Dermis lymphatic vessel endothelial cell (primary cell): ENCODE results near the gene MCCD1. TPM values are rescaled to one million over a fixed set of nuclear protein-coding genes. Genes with fewer than 3 reads are reported as not detected.

Experiments used
- total RNA-seq: library from RNA; depleted of rRNA; stranded (reverse); fragments of >200 nt; gene quantifications from 2 replicates; pipeline ENCODE4 v1.2.1, GENCODE V29; 2014

The MCCD1 gene, protein sequence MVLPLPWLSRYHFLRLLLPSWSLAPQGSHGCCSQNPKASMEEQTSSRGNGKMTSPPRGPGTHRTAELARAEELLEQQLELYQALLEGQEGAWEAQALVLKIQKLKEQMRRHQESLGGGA
- total RNA-seq: not detected in 2 replicates

DNA sequence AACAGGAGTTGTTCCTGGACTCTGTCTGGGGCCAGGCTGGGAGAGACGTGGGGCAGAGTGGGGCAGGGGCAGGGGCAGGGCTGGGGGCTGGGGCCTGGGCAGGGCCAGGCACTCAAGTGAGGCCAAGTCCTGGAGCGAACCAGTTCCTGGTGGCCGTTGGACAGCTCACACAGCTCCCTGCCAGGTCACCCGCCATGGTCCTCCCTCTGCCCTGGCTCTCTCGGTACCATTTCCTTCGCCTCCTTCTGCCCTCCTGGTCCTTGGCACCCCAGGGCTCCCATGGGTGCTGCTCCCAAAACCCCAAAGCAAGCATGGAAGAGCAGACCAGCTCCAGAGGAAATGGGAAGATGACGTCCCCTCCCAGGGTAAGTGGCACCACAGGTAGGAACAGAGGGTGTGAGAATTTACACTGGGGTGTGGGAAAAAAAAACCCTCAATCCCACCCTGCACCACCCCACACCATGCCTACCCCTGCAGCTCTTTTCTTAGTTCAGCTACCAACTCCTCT, at the start of gene MCCD1:
TSS of gene MCCD1 (plus strand) at position 142 of the 508 bp plus-strand sequence. CDS start at position 195, 53 bp downstream.

DNA sequence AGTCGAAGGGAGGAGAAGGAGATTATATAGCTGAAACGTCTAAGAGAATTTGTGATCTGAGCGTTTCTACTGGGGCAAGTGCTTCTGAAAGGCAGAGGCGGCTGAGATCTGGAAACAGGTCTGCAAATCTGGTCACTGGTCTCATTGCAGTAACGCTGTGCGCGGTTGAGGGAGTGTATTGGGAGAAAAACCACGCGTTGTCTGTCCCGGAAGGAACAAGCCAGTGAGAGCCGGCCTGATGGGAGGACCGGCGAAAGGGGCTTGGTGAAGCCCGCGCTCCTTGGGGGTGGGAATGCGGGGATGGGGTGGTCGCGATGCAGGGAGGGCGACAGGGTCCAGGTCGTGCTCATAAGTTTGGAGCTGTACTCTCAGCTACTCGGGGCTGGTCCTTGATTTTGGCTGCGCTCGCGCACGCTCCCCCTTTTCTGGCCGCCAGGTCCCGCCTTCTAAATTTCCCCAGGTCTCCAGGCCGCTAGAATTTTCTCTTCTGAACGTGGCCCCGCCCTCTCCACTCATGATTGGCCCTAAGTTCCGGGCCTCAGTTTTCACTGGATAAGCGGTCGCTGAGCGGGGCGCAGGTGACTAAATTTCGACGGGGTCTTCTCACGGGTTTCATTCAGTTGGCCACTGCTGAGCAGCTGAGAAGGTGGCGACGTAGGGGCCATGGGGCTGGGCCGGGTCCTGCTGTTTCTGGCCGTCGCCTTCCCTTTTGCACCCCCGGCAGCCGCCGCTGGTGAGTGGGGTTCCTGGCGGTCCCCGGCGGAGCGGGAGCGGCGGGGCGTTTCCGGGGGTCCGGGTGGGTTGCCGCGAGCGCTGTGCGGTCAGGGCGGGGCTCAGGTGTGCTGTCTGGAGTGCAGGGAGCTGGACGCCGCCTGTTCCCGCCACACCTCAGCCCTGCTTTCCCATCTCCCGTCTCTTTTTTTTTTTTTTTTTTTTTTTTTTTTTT, 31.0 kb upstream of the MCCD1 start, which contains the start of gene MICB:
TSS of gene MICB (plus strand) at position 615 of the 946 bp plus-strand sequence. CDS start at position 664, 49 bp downstream.

DNA sequence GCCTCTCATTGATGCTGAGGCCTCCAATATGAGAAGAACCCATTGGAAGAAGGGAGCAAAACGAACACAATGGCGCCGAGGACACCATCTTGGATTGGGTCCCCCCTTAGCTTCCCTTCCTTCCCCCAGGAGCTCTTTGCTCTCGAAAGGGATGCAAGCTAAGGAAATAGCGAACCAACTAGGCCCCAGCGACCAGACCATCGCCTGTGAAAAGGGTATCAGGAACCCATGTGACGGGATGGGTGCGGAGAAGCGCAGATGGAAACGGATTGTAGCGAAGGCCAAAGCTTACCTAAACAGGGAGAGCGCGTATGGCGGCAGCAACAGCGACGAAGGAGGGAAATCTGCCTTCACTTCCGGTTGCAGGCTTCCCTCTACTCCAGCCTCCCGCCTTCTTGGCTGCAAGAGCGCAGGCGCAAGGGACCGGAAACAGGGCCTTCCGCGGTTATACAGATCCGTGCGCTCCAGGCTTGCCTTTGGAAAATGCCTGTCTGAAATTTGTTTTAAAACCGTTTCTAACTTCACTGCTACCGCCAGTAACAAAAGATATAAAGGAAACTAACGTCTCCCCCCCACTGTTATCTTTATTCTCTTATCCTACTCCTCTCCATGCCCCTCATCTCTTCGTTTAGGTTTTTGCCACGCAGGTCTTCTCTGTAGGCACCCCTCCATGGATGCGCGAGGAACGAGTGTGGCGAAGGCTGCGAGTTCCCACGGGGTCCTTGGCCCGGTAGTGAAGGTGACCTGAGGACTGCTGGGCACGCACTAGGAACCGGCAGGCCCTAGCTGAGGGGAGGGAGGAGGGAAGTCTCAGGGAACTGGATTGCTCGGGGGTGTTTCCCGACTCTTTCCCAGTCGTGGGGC, 13.1 kb downstream of the MCCD1 start, which contains the start of gene DDX39B:
TSS of gene DDX39B (minus strand) at position 346 of the 864 bp plus-strand sequence. CDS start 1,471 bp downstream, outside the sequence.

DNA sequence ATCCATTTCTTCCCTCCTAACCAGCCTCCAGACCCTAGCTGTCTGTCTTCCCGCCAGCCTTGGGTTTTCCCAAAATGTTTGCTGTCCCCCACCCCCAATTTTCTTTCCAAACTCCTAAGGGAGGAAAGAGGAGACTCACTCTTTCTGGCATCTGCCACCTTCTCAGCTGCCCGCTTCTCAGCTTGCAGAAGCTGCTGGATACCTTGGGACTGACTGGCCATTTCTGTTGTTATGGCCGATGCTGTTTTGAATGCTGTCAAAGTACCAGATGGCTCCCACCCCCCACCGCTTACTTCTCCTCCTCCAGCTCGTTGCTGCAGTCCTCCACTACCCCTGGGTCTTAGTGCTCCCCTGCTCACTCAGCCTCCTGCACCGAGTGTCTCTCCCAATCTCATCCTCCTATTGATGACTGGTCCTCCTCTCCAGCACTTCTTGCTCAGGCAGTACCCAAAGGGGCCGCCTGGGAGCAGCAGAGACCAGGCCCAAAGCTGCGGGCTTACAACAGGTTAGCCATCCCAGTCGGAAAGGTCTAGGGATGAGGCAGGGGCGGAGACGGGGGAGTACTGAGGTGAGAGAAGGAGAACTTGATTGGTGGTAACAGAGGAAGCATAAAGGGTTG, 17.7 kb downstream of the MCCD1 start, which contains the start of gene ATP6V1G2:
TSS of gene ATP6V1G2 (minus strand) at position 270 of the 619 bp plus-strand sequence. CDS start at position 221, 49 bp downstream.

DNA sequence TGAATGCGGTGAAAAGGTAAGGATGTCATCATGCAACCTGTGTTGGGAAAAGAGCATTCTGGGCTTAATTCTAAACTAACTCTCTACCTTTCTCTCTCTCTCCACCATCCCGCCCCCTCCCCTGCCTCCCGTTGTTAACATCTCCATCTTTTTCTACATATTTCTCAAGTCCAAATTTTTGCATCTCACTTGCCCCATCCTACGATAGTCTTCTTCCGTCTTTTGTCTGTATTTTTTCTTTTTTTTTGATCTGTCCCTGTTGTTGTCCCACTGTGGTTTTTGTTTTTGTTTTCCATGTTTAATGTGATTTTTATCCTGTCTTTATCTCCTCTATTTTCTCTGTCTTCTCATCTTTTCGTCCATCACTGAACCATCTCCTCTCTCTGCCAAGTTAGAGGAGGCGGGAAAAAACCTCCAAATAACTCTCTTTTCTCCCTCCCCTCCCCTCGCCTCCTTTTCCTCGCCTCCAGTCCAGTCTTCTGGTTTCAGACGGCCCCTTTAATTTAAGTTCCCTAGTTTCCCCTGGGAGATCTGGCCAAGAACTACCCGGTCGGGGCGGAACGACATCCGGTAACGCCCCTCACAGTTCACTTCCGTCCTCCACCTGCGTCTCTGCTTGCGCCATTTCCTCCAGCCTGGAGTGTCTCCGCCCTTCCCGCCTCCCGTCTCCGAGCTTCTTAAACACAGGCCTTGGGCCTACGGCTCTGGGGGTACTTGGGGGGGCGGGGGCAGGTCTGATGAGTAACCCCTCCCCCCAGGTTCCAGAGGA, 18.4 kb downstream of the MCCD1 start, which contains the start of gene NFKBIL1:
TSS of gene NFKBIL1 (plus strand) at position 651 of the 769 bp plus-strand sequence. CDS start at position 738, 87 bp downstream.

DNA sequence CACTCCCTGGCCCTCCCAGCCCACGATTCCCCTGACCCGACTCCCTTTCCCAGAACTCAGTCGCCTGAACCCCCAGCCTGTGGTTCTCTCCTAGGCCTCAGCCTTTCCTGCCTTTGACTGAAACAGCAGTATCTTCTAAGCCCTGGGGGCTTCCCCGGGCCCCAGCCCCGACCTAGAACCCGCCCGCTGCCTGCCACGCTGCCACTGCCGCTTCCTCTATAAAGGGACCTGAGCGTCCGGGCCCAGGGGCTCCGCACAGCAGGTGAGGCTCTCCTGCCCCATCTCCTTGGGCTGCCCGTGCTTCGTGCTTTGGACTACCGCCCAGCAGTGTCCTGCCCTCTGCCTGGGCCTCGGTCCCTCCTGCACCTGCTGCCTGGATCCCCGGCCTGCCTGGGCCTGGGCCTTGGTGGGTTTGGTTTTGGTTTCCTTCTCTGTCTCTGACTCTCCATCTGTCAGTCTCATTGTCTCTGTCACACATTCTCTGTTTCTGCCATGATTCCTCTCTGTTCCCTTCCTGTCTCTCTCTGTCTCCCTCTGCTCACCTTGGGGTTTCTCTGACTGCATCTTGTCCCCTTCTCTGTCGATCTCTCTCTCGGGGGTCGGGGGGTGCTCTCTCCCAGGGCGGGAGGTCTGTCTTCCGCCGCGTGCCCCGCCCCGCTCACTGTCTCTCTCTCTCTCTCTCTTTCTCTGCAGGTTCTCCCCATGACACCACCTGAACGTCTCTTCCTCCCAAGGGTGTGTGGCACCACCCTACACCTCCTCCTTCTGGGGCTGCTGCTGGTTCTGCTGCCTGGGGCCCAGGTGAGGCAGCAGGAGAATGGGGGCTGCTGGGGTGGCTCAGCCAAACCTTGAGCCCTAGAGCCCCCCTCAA, 43.5 kb downstream of the MCCD1 start, which contains the start of gene LTA:
TSS of gene LTA (plus strand) at position 249 of the 871 bp plus-strand sequence. CDS start at position 703, 454 bp downstream.

DNA sequence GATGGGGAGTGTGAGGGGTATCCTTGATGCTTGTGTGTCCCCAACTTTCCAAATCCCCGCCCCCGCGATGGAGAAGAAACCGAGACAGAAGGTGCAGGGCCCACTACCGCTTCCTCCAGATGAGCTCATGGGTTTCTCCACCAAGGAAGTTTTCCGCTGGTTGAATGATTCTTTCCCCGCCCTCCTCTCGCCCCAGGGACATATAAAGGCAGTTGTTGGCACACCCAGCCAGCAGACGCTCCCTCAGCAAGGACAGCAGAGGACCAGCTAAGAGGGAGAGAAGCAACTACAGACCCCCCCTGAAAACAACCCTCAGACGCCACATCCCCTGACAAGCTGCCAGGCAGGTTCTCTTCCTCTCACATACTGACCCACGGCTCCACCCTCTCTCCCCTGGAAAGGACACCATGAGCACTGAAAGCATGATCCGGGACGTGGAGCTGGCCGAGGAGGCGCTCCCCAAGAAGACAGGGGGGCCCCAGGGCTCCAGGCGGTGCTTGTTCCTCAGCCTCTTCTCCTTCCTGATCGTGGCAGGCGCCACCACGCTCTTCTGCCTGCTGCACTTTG, 46.7 kb downstream of the MCCD1 start, which contains the start of gene TNF:
TSS of gene TNF (plus strand) at position 231 of the 567 bp plus-strand sequence. CDS start at position 408, 177 bp downstream.

Other genes starting within 250 kb of the MCCD1 start
- 326 and 346 TPM in 2 replicates for gene HLA-B, start 171.8 kb upstream of the MCCD1 start, total RNA-seq
- gene MICA, start 125.4 kb upstream of the MCCD1 start, total RNA-seq: 18.2 and 51.9 TPM in 2 replicates
- 7.5 and 7.9 TPM in 2 replicates for gene MICB, start 30.8 kb upstream of the MCCD1 start, total RNA-seq
- gene DDX39B, start 13.0 kb downstream of the MCCD1 start, total RNA-seq: 269 and 380 TPM in 2 replicates
- 0.11 and 0.17 TPM in 2 replicates for gene ATP6V1G2, start 17.6 kb downstream of the MCCD1 start, total RNA-seq
- 25.3 and 25.9 TPM in 2 replicates for gene NFKBIL1, start 18.6 kb downstream of the MCCD1 start, total RNA-seq
- gene LTA, start 43.3 kb downstream of the MCCD1 start, total RNA-seq: not detected in 2 replicates
- not detected in 2 replicates for gene TNF, start 46.6 kb downstream of the MCCD1 start, total RNA-seq
- 2.9 and 3.2 TPM in 2 replicates for gene LTB, start 53.5 kb downstream of the MCCD1 start, total RNA-seq
- 0.11 and 0.26 TPM in 2 replicates for gene LST1, start 57.3 kb downstream of the MCCD1 start, total RNA-seq
- gene NCR3, start 64.0 kb downstream of the MCCD1 start, total RNA-seq: not detected in 2 replicates
- 0.17 TPM in 1 of 2 replicates, not detected in the other for gene AIF1, start 86.3 kb downstream of the MCCD1 start, total RNA-seq
- 21.8 and 25.5 TPM in 2 replicates for gene PRRC2A, start 91.8 kb downstream of the MCCD1 start, total RNA-seq
- 105 and 110 TPM in 2 replicates for gene BAG6, start 123.7 kb downstream of the MCCD1 start, total RNA-seq
- gene APOM, start 126.9 kb downstream of the MCCD1 start, total RNA-seq: 0.52 and 0.54 TPM in 2 replicates
- 22.6 and 24.2 TPM in 2 replicates for gene C6orf47, start 131.8 kb downstream of the MCCD1 start, total RNA-seq
- gene GPANK1, start 136.0 kb downstream of the MCCD1 start, total RNA-seq: 14.0 and 14.5 TPM in 2 replicates
- gene CSNK2B, start 137.1 kb downstream of the MCCD1 start, total RNA-seq: 71.8 and 77.7 TPM in 2 replicates
- gene LY6G5B, start 141.0 kb downstream of the MCCD1 start, total RNA-seq: 1.4 and 1.9 TPM in 2 replicates
- 1.4 and 1.5 TPM in 2 replicates for gene LY6G5C, start 152.1 kb downstream of the MCCD1 start, total RNA-seq
- 52.7 and 62.4 TPM in 2 replicates for gene ABHD16A, start 174.4 kb downstream of the MCCD1 start, total RNA-seq
- not detected in 2 replicates for gene LY6G6F, start 177.9 kb downstream of the MCCD1 start, total RNA-seq
- gene LY6G6D, start 186.4 kb downstream of the MCCD1 start, total RNA-seq: not detected in 2 replicates
- gene LY6G6C, start 192.8 kb downstream of the MCCD1 start, total RNA-seq: not detected in 2 replicates
- not detected in 2 replicates for gene MPIG6B, start 194.4 kb downstream of the MCCD1 start, total RNA-seq
- 122 and 139 TPM in 2 replicates for gene DDAH2, start 200.3 kb downstream of the MCCD1 start, total RNA-seq
- gene CLIC1, start 207.6 kb downstream of the MCCD1 start, total RNA-seq: 545 and 566 TPM in 2 replicates
- gene MSH5, start 211.0 kb downstream of the MCCD1 start, total RNA-seq: 2.3 and 3.0 TPM in 2 replicates
- 2.2 and 8.0 TPM in 2 replicates for gene SAPCD1, start 233.7 kb downstream of the MCCD1 start, total RNA-seq
- gene VWA7, start 248.4 kb downstream of the MCCD1 start, total RNA-seq: 0.09 and 0.22 TPM in 2 replicates